Measurements from ENCODE around the gene APBB1IP. TPM values are rescaled to one million over a fixed set of nuclear protein-coding genes. Genes with fewer than 3 reads are reported as not detected.
"Not testable (repeated sequence)": the region's sequence is repeated elsewhere in the genome, so short reads cannot be mapped to it uniquely, and the experiment has no call there.

Gene APBB1IP
- total RNA-seq, 1 experiment from 2014 or later = not detected

DNA sequence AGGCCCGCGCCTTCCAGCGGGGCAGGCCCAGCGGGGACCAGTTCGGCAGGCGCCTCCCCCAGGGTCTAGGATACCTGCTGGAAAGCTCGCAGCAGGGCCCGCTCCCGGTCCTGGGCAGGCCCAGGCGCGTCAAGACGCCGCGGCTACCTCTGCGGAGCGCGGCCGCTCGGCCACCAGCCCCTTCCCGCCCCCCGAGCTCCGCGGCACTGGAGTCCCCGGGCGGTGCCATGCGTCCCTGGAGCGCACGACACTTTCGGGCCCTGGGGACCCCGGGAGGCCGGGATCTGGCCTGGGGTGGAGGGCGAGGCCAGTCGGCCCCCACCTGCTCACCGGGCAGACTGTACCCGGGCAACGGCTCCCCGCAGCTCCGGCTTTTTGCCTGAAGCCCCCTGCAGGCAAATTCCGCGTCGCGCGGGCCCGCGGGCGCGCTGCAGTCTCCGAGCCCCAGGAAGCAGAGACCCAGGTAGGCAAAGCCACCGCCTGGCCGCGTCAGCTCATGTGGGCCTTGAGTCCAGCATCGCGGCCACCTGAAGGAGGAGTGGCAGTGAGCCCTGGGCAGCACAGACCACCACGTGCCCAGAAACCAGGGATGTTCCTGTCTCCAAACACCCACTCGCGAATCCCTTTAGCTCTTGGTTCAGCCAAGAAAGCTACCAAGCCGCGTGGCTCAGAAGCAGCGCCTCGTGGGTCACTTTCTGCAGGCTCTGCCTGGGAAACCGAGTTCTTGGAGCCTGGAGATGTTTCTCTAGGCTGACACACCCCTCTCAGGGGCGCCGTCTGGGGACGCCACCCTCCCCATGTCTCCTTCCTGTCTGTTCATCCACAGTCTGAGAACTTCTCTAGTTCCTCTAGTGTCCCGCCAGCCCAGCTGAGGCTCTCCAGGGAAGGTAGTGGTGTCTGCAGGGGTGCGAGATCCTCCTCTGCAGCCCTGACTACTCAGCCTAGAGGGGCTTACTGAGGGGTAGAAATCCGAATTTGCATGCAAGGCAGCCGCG lies 46.1 kb upstream of the APBB1IP start:
- WGBS (ENCODE audit: extremely low coverage, insufficient read length, low lambda C conversion rate) = no CpG with 5 or more reads among the region's 69 CpGs

DNA sequence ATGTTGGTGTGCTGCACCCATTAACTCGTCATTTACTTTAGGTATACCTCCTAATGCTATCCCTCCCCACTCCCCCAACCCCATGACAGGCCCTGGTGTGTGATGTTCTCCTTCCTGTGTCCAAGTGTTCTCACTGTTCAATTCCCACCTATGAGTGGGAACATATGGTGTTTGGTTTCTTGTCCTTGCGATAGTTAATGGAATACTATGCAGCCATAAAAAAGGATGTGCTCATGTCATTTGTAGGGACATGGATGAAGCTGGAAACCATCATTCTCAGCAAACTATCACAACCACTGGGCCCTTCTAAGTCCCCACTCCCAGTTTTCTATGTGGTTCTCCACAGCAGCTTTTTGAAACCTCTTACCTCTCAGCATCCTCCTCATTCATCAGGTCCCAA lies 39.8 kb upstream of the APBB1IP start:
- not testable (repeated sequence) for H2AK5ac ChIP-seq (ENCODE audit: insufficient read length, low read length); H3K4me1 ChIP-seq (ENCODE audit: insufficient read depth, low read length); H3K4me2 ChIP-seq (ENCODE audit: insufficient read depth, insufficient read length, low read length); H2BK15ac ChIP-seq (ENCODE audit: low read depth, low read length); H3K27me3 Mint-ChIP-seq (ENCODE audit: low read depth); H4K8ac ChIP-seq (replicated peaks; ENCODE audit: insufficient read length, low read depth, low read length); H3K27me3 ChIP-seq (ENCODE audit: insufficient read depth, low read length); H2BK20ac ChIP-seq (ENCODE audit: low read depth, low read length, poor library complexity, severe bottlenecking); H3K18ac ChIP-seq (ENCODE audit: insufficient read length, low read depth, low read length); H3T11ph ChIP-seq (ENCODE audit: low read length); H3K79me1 ChIP-seq (ENCODE audit: insufficient read depth, low read depth, low read length, poor library complexity, severe bottlenecking); H2BK5ac ChIP-seq (ENCODE audit: insufficient read length, low read length); H4K91ac ChIP-seq (ENCODE audit: insufficient read length, low read depth, low read length); H3K4me3 Mint-ChIP-seq; DNase-seq; H3K27ac ChIP-seq (ENCODE audit: insufficient read length, low read depth, low read length); H3K4me1 Mint-ChIP-seq; H3K36me3 Mint-ChIP-seq (ENCODE audit: insufficient read depth in 1 of 3, low read depth in 3 of 3); H2AFZ ChIP-seq (ENCODE audit: low read length); H3K27ac Mint-ChIP-seq; H3K23me2 ChIP-seq (ENCODE audit: insufficient read length, low read depth, low read length, poor library complexity, severe bottlenecking); H3K9ac ChIP-seq (ENCODE audit: extremely low read depth, insufficient read length, low read length); H3K4ac ChIP-seq (ENCODE audit: low read depth, low read length); H3K9me3 Mint-ChIP-seq; H3K23ac ChIP-seq (ENCODE audit: insufficient read length, low read depth, low read length); H3K9me3 ChIP-seq (ENCODE audit: control insufficient read depth, low read depth, low read length); H4K20me1 ChIP-seq (ENCODE audit: control insufficient read depth, insufficient read depth, insufficient read length); H3K14ac ChIP-seq (ENCODE audit: insufficient read depth, low read length); H2BK120ac ChIP-seq (ENCODE audit: low read depth, low read length, poor library complexity, severe bottlenecking); H4K5ac ChIP-seq (ENCODE audit: insufficient read length, low read depth, low read length); H3K56ac ChIP-seq (ENCODE audit: insufficient read length, low read depth, low read length); H3K79me2 ChIP-seq (ENCODE audit: insufficient read depth, low read length); H2BK12ac ChIP-seq (ENCODE audit: insufficient read length, low read depth, low read length)
- WGBS (ENCODE audit: extremely low coverage, insufficient read length, low lambda C conversion rate) = no CpG with 5 or more reads among the region's 2 CpGs

More for the DNA sequence above, 46.1 kb upstream of the APBB1IP start:
- Histone ChIP-seq H2BK12ac (ENCODE audit: insufficient read length, low read depth, low read length) (no peak overlapping the region), H2AK5ac (ENCODE audit: insufficient read length, low read length) (no peak overlapping the region), H3K4ac (ENCODE audit: low read depth, low read length) (no peak overlapping the region), H3T11ph (ENCODE audit: low read length) (no peak overlapping the region), H3K27ac (ENCODE audit: insufficient read length, low read depth, low read length) (no peak overlapping the region), H3K23me2 (ENCODE audit: insufficient read length, low read depth, low read length, poor library complexity, severe bottlenecking) (peaks cover 3% of the 10 kb centered on the region), H2BK15ac (ENCODE audit: low read depth, low read length) (no peak overlapping the region; the same call in 1 of the 2 replicates), H4K5ac (ENCODE audit: insufficient read length, low read depth, low read length) (no peak overlapping the region), H3K4me1 (ENCODE audit: insufficient read depth, low read length) (no peaks in the 10 kb centered on the region), H2BK120ac (ENCODE audit: low read depth, low read length, poor library complexity, severe bottlenecking) (no peak overlapping the region), H4K8ac (replicated peaks; ENCODE audit: insufficient read length, low read depth, low read length) (no peak overlapping the region), H3K23ac (ENCODE audit: insufficient read length, low read depth, low read length) (no peak overlapping the region), H3K79me2 (ENCODE audit: insufficient read depth, low read length) (no peaks in the 10 kb centered on the region), H3K18ac (ENCODE audit: insufficient read length, low read depth, low read length) (peak overlapping the region; percentile 40), H3K4me2 (ENCODE audit: insufficient read depth, insufficient read length, low read length) (no peak overlapping the region), H3K14ac (ENCODE audit: insufficient read depth, low read length) (peak overlapping the region; percentile 40; the same call in 1 of the 2 replicates), H2BK20ac (ENCODE audit: low read depth, low read length, poor library complexity, severe bottlenecking) (no peak overlapping the region), H3K27me3 (ENCODE audit: insufficient read depth, low read length) (no peaks in the 10 kb centered on the region), H3K79me1 (ENCODE audit: insufficient read depth, low read depth, low read length, poor library complexity, severe bottlenecking) (no peaks in the 10 kb centered on the region), H2AFZ (ENCODE audit: low read length) (peak overlapping the region; percentile 33), H3K9ac (ENCODE audit: extremely low read depth, insufficient read length, low read length) (no peak overlapping the region), H3K9me3 (ENCODE audit: control insufficient read depth, low read depth, low read length) (no peaks in the 10 kb centered on the region), H4K91ac (ENCODE audit: insufficient read length, low read depth, low read length) (no peak overlapping the region), H3K56ac (ENCODE audit: insufficient read length, low read depth, low read length) (no peak overlapping the region), H4K20me1 (ENCODE audit: control insufficient read depth, insufficient read depth, insufficient read length) (no peaks in the 10 kb centered on the region), H2BK5ac (ENCODE audit: insufficient read length, low read length) (no peak overlapping the region)
- Mint-ChIP-seq H3K9me3 (no peaks in the 10 kb centered on the region; a peak in 1 of 5 replicates), H3K36me3 (ENCODE audit: insufficient read depth in 1 of 3, low read depth in 3 of 3) (no peaks in the 10 kb centered on the region; a peak in 1 of 7 replicates), H3K27me3 (ENCODE audit: low read depth) (peaks cover 21% of the 10 kb centered on the region), H3K4me1 (peaks cover 2 to 5% of the 10 kb centered on the region in 2 experiments; a peak in 1 of 4 replicates), H3K27ac (peak overlapping the region in 1 of 3 experiments; percentile 40; a peak in 1 of 7 replicates), H3K4me3 (peak overlapping the region in 1 of 2 experiments; percentile 26; a peak in 2 of 5 replicates)
- DNase-seq = peak; percentile 48
- TF ChIP-seq, protein P1, sequence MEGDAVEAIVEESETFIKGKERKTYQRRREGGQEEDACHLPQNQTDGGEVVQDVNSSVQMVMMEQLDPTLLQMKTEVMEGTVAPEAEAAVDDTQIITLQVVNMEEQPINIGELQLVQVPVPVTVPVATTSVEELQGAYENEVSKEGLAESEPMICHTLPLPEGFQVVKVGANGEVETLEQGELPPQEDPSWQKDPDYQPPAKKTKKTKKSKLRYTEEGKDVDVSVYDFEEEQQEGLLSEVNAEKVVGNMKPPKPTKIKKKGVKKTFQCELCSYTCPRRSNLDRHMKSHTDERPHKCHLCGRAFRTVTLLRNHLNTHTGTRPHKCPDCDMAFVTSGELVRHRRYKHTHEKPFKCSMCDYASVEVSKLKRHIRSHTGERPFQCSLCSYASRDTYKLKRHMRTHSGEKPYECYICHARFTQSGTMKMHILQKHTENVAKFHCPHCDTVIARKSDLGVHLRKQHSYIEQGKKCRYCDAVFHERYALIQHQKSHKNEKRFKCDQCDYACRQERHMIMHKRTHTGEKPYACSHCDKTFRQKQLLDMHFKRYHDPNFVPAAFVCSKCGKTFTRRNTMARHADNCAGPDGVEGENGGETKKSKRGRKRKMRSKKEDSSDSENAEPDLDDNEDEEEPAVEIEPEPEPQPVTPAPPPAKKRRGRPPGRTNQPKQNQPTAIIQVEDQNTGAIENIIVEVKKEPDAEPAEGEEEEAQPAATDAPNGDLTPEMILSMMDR (conservative IDR thresholded peaks at IDR 0.05) = no peak

Data from H9 (cell line).